ENCODE results near the gene KCNK4. TPM values are rescaled to one million over a fixed set of nuclear protein-coding genes. Genes with fewer than 3 reads are reported as not detected.

Gene KCNK4
- polyA plus RNA-seq, 1 donor (not counting 4 experiments of a cell fraction or from before 2014, with no cell fraction given): not detected

DNA sequence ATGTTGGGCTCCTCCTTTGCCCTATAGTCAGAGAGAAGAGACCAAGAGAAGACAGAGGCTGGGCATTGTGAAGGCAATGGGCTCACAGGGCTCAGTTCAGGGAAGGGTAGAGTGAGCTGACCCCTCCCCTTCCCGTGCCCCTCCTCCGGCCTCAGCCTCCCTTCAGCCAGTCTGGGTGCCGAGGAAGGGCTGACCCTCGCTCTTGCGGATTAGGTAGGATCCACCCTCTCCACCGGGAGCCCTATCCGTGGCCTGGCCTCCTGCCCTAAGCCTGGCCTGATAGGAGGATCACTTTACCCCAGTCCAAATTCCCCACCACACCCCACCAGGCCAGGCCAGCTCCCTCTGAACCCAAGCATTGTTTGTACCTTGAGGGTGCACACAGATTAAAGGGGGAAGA, 42.5 kb upstream of the KCNK4 start:
- TF ChIP-seq EZH2 (IDR thresholded peaks at IDR 0.05; ENCODE audit: low read length) (no peak), CTCF (optimal IDR thresholded peaks at IDR 0.05 in 1 of 3, IDR thresholded peaks at IDR 0.05 in 1 of 3, conservative IDR thresholded peaks at IDR 0.05 in 1 of 3; ENCODE audit: extremely low read depth in 1 of 3, insufficient read depth in 2 of 3, low read length in 3 of 3) (no peak)
- Histone ChIP-seq H3K4me2 (ENCODE audit: control insufficient read depth, extremely low read depth, insufficient read depth, low read depth, low read length) (no peak overlapping the region), H3K27ac (ENCODE audit: control insufficient read depth, insufficient read depth, low read length) (no peak overlapping the region), H4K20me1 (ENCODE audit: control insufficient read depth, extremely low read depth, insufficient read depth, low read length) (peaks cover 8% of the 10 kb centered on the region), H3K9me3 (ENCODE audit: control insufficient read depth, low read depth, low read length) (no peaks in the 10 kb centered on the region), H3K9ac (ENCODE audit: control insufficient read depth, extremely low read depth, insufficient read depth, low read length) (no peak overlapping the region), H3K79me2 (ENCODE audit: control insufficient read depth, insufficient read depth, low read length) (peaks cover 41% of the 10 kb centered on the region), H3K36me3 (ENCODE audit: control insufficient read depth in 2 of 2, extremely low read depth in 1 of 2, insufficient read depth in 2 of 2, low read length in 2 of 2) (peaks cover 4 to 15% of the 10 kb centered on the region in 2 experiments), H3K9me1 (ENCODE audit: control insufficient read depth, extremely low read depth, insufficient read depth, low read length) (no peaks in the 10 kb centered on the region), H3K4me1 (ENCODE audit: control insufficient read depth, extremely low read depth, insufficient read depth, low read length) (peaks cover 34% of the 10 kb centered on the region), H3K4me3 (ENCODE audit: control insufficient read depth in 2 of 3, extremely low read depth in 1 of 3, insufficient read depth in 2 of 3, low read depth in 1 of 3, low read length in 3 of 3) (no peak overlapping the region), H2AFZ (ENCODE audit: control insufficient read depth, low read length) (no peak overlapping the region), H3K27me3 (ENCODE audit: control insufficient read depth, extremely low read depth, insufficient read depth, low read length) (no peaks in the 10 kb centered on the region)
- FAIRE-seq (no peak), DNase-seq (ENCODE audit: low read depth, low spot score) (no peak)
- dilution Hi-C loops (cut with MboI; ENCODE audit: extremely low pct_ligation_motif_present, low sequenced_read_pairs): no loop called here

- Histone ChIP-seq H4K20me1 (ENCODE audit: control insufficient read depth, extremely low read depth, insufficient read depth, low read length) (peaks cover 8% of the 10 kb centered on the region), H3K9ac (ENCODE audit: control insufficient read depth, extremely low read depth, insufficient read depth, low read length) (no peak overlapping the region), H3K4me1 (ENCODE audit: control insufficient read depth, extremely low read depth, insufficient read depth, low read length) (peaks cover 31% of the 10 kb centered on the region), H3K4me3 (ENCODE audit: control insufficient read depth in 2 of 3, extremely low read depth in 1 of 3, insufficient read depth in 2 of 3, low read depth in 1 of 3, low read length in 3 of 3) (no peak overlapping the region), H3K79me2 (ENCODE audit: control insufficient read depth, insufficient read depth, low read length) (peaks cover 45% of the 10 kb centered on the region), H3K4me2 (ENCODE audit: control insufficient read depth, extremely low read depth, insufficient read depth, low read depth, low read length) (no peak overlapping the region), H3K9me3 (ENCODE audit: control insufficient read depth, low read depth, low read length) (no peaks in the 10 kb centered on the region), H3K9me1 (ENCODE audit: control insufficient read depth, extremely low read depth, insufficient read depth, low read length) (no peaks in the 10 kb centered on the region), H3K27ac (ENCODE audit: control insufficient read depth, insufficient read depth, low read length) (no peak overlapping the region), H3K36me3 (ENCODE audit: control insufficient read depth in 2 of 2, extremely low read depth in 1 of 2, insufficient read depth in 2 of 2, low read length in 2 of 2) (peaks cover 4 to 12% of the 10 kb centered on the region in 2 experiments), H3K27me3 (ENCODE audit: control insufficient read depth, extremely low read depth, insufficient read depth, low read length) (no peaks in the 10 kb centered on the region), H2AFZ (ENCODE audit: control insufficient read depth, low read length) (no peak overlapping the region)
- no peak for DNase-seq (ENCODE audit: low read depth, low spot score)
- dilution Hi-C loops (cut with MboI; ENCODE audit: extremely low pct_ligation_motif_present, low sequenced_read_pairs): no loop called here
- TF ChIP-seq EZH2 (IDR thresholded peaks at IDR 0.05; ENCODE audit: low read length) (no peak), CTCF (optimal IDR thresholded peaks at IDR 0.05 in 1 of 3, IDR thresholded peaks at IDR 0.05 in 1 of 3, conservative IDR thresholded peaks at IDR 0.05 in 1 of 3; ENCODE audit: extremely low read depth in 1 of 3, insufficient read depth in 2 of 3, low read length in 3 of 3) (no peak)
- FAIRE-seq: no peak
Measured at GRCh38 chr11:64249038-64249437, 42.1 kb upstream of the KCNK4 start.
